SK-N-MC (cell line): ENCODE data around the gene SLC1A2.

Experiments
- DNase-seq: peaks from one replicate; pipeline ENCODE4 v3.0.0-alpha.2; 2011; ENCODE audit warnings: low read depth, low spot score
- H3K27ac ChIP-seq: fragments of 200-600 bp; sonication (generic); 2 replicates; pipeline ENCODE4 v1.5.1; 2016; ENCODE audit warnings: mixed run types
- H3K36me3 ChIP-seq: fragments of 200-600 bp; sonication (generic); 2 replicates; pipeline ENCODE4 v1.6.1; 2017; ENCODE audit warnings: antibody characterized with exemption, low read length, mixed read lengths; ENCODE audit not compliant: insufficient read depth
- H3K4me3 ChIP-seq: fragments of 200-600 bp; sonication (generic); 2 replicates; pipeline ENCODE4 v1.5.1; 2016
- H3K9ac ChIP-seq: fragments of 200-600 bp; sonication (generic); 2 replicates; pipeline ENCODE4 v1.8.0; 2017; ENCODE audit warnings: mixed run types, mixed read lengths; ENCODE audit not compliant: insufficient read length
- H3K9me3 ChIP-seq: fragments of 200-600 bp; sonication (generic); 2 replicates; pipeline ENCODE4 v1.6.1; 2017; ENCODE audit warnings: low read depth, mild to moderate bottlenecking, antibody characterized with exemption, low read length, moderate library complexity, mixed read lengths
- EZH2 ChIP-seq: fragments of 200-600 bp; sonication (generic); IDR thresholded peaks from one replicate; pipeline ENCODE4 v1.6.1; 2017; ENCODE audit warnings: antibody characterized with exemption
- FOXP2 ChIP-seq: optimal IDR thresholded peaks from 2 replicates; pipeline ENCODE3; 2011; ENCODE audit warnings: mild to moderate bottlenecking, moderate library complexity; ENCODE audit not compliant: insufficient read depth; ENCODE audit errors: extremely low read length, control extremely low read depth
- POLR2AphosphoS5 ChIP-seq: IDR thresholded peaks from 2 replicates; pipeline ENCODE4 v1.6.1; 2012; ENCODE audit warnings: mild to moderate bottlenecking, low read depth, low read length, borderline replicate concordance

SLC1A2 gene

DNA sequence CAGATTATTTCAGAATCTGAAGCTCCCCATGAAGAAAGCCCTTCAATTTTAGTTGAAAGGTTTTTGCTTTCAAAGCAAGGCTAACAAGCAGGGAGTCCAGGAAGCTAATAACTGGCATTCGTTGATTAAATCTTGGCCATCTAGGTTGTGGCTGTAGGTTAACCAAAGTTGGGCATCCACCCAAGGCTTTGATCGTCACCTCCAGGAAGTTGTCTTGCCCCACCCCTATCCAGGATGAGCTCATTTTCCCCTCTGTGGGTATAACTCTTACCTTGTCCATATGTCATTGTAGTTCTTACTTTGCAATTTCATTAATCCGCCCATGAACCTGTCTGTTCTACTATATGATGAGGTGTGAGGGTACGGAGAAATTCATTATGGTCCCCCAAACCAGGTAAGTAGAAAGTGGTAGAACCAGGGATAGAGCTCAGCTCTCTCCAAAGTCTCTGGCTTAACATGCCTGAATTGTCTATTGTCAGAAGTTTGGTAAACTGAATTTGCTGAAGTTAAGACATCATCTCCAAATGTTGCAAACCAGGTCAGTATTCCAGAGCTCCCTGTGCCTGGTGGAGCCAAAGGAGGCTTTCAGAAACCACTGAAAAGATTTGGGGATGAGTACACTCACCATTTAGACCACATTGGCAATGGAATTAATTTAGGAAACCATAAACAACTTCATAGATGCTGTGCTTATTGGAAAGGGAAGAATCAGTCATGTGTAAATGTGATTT lies 183.3 kb downstream of the SLC1A2 start:
- no peak for DNase-seq
- H3K36me3 ChIP-seq = no peaks in the 10 kb centered on the region
- H3K9ac ChIP-seq = no peak overlapping the region
- TF ChIP-seq POLR2AphosphoS5 (no peak), EZH2 (no peak), FOXP2 (no peak)
- no peak overlapping the region for H3K4me3 ChIP-seq
- H3K9me3 ChIP-seq = no peaks in the 10 kb centered on the region
- H3K27ac ChIP-seq = no peak overlapping the region

DNA sequence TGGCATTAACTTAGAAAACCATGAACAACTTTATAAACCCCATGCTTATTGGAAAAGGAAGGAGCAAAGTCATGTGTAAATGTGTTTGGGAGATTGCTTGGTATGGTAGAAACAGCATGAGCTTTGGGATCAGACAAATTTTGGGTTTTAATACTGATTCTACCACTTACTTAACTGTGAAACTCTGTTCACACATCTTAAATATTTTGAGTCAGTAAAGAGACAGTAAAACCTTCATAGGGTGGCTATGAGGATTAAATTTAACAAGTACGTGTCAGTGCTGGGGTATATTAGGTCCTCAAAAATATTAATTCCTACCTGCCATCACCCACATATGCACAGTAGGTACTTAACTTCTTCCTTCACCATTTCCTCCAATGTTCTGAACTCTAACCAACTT lies 183.9 kb downstream of the SLC1A2 start:
- no peaks in the 10 kb centered on the region for H3K36me3 ChIP-seq
- no peak overlapping the region for H3K9ac ChIP-seq
- H3K27ac ChIP-seq = no peak overlapping the region
- no peak for TF ChIP-seq POLR2AphosphoS5
- no peak for TF ChIP-seq EZH2
- TF ChIP-seq FOXP2 = no peak
- H3K4me3 ChIP-seq = no peak overlapping the region
- no peak for DNase-seq
- no peaks in the 10 kb centered on the region for H3K9me3 ChIP-seq

DNA sequence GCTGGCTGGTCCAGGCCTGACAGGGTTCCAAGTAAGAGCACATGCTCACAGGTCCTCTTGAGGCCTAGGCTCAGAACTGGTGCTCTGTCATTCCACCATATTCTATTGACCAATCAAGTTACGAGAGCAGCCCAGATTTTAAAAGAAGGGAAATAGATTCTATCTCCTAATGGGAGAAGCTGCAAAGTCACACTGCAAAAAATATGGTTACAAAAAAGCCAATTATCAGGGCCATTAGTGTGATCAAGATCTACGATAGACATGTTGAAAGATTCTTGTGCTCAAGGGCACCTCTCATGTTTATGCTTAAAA lies 184.2 kb downstream of the SLC1A2 start:
- H3K36me3 ChIP-seq = no peaks in the 10 kb centered on the region
- no peak overlapping the region for H3K4me3 ChIP-seq
- no peak overlapping the region for H3K27ac ChIP-seq
- H3K9me3 ChIP-seq = no peaks in the 10 kb centered on the region
- H3K9ac ChIP-seq = no peak overlapping the region
- no peak for DNase-seq
- TF ChIP-seq EZH2 (no peak), FOXP2 (no peak), POLR2AphosphoS5 (no peak)

- Histone ChIP-seq H3K4me3 (no peak overlapping the region), H3K27ac (no peak overlapping the region), H3K9me3 (no peaks in the 10 kb centered on the region), H3K36me3 (no peaks in the 10 kb centered on the region), H3K9ac (no peak overlapping the region)
- no peak for DNase-seq
- TF ChIP-seq FOXP2 (no peak), EZH2 (no peak)
Observed at GRCh38 chr11:35234460-35235156, 184.8 kb downstream of the SLC1A2 start.

- H3K4me3 ChIP-seq = no peak overlapping the region
- no peak overlapping the region for H3K9ac ChIP-seq
- DNase-seq = no peak
- TF ChIP-seq FOXP2 (no peak), POLR2AphosphoS5 (no peak), EZH2 (no peak)
- H3K36me3 ChIP-seq = no peaks in the 10 kb centered on the region
- H3K27ac ChIP-seq = no peak overlapping the region
- no peaks in the 10 kb centered on the region for H3K9me3 ChIP-seq
Observed at GRCh38 chr11:35233518-35233917, 185.8 kb downstream of the SLC1A2 start.

GRCh38 chr11:35232891-35233330 lies 186.4 kb downstream of the SLC1A2 start:
- TF ChIP-seq EZH2 = no peak
- no peak for TF ChIP-seq POLR2AphosphoS5
- no peak for TF ChIP-seq FOXP2
- DNase-seq = no peak
- Histone ChIP-seq H3K4me3 (no peak overlapping the region), H3K9me3 (no peaks in the 10 kb centered on the region), H3K36me3 (no peaks in the 10 kb centered on the region), H3K9ac (no peak overlapping the region), H3K27ac (no peak overlapping the region)

GRCh38 chr11:35231076-35231860 lies 188.1 kb downstream of the SLC1A2 start:
- no peak for TF ChIP-seq POLR2AphosphoS5
- no peak for TF ChIP-seq EZH2
- no peak for TF ChIP-seq FOXP2
- Histone ChIP-seq H3K36me3 (no peaks in the 10 kb centered on the region), H3K4me3 (no peak overlapping the region), H3K9me3 (no peaks in the 10 kb centered on the region), H3K27ac (no peak overlapping the region), H3K9ac (no peak overlapping the region)
- no peak for DNase-seq

DNA sequence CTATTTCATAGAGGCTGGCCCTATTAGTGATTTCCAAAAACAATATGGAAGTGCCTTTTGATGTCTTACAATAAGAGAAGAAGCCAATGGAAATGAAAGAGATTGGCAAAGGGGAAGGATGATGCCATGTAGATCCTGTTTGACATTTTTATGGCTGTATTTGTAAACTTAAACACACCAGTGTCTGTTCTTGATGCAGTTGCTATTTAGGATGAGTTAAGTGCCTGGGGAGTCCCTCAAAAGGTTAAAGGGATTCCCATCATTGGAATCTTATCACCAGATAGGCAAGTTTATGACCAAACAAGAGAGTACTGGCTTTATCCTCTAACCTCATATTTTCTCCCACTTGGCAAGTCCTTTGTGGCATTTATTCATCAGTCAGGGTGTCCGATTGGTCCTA lies 189.0 kb downstream of the SLC1A2 start:
- TF ChIP-seq EZH2 (no peak), FOXP2 (no peak), POLR2AphosphoS5 (no peak)
- no peak for DNase-seq
- H3K36me3 ChIP-seq = no peaks in the 10 kb centered on the region

More for the DNA sequence above, 189.0 kb downstream of the SLC1A2 start:
- Histone ChIP-seq H3K9me3 (no peaks in the 10 kb centered on the region), H3K27ac (no peak overlapping the region), H3K9ac (no peak overlapping the region), H3K4me3 (no peak overlapping the region)
